HEK293T (cell line): Measurements from ENCODE around the gene ADGRA3.

Experiments used
- BHLHE40 ChIP-seq: fragments of 450-650 bp; IDR thresholded peaks from 2 replicates; pipeline ENCODE4 v1.6.1; 2016; ENCODE audit warnings: mild to moderate bottlenecking, moderate library complexity, borderline replicate concordance
- FOXA1 ChIP-seq: fragments of 450-650 bp; IDR thresholded peaks from 2 replicates; pipeline ENCODE4 v1.6.1; 2016; ENCODE audit warnings: mild to moderate bottlenecking
- FOXK2 ChIP-seq: fragments of 450-650 bp; IDR thresholded peaks from 2 replicates; pipeline ENCODE4 v1.6.1; 2016; ENCODE audit warnings: mild to moderate bottlenecking
- SP1 ChIP-seq: fragments of 450-650 bp; IDR thresholded peaks from 2 replicates; pipeline ENCODE4 v1.6.1; 2017
- SUZ12 ChIP-seq: fragments of 450-650 bp; IDR thresholded peaks from 2 replicates; pipeline ENCODE4 v1.6.1; 2016; ENCODE audit warnings: mild to moderate bottlenecking
- TARDBP ChIP-seq: fragments of 450-650 bp; IDR thresholded peaks from 2 replicates; pipeline ENCODE4 v1.6.1; 2016
- ZNF384 ChIP-seq: fragments of 450-650 bp; IDR thresholded peaks from 2 replicates; pipeline ENCODE4 v1.6.1; 2016
- TF ChIP-seq, protein P1 (sequence below): fragments of 450-650 bp; IDR thresholded peaks from 2 replicates; pipeline ENCODE4 v1.6.1; 2016

DNA sequence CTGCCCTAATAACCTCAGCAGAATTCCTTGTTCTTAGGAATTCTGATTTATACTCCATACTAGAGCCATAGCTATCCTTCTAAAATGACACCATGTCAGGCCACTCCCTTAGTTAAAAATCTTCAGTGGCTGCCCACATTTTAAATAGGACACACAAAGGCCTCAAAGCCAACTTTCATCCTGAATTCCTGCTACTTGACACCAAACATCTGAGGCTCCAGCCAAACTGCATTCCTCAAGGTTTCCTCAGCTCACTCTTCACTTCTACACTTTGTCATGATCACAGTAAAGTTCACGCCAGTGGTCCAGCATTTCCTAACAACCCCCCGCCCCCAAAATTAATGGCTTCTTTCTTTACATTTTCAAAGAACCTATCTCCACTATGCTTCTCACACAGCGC, 124.3 kb downstream of the ADGRA3 start:
- TF ChIP-seq ZNF384 = no peak
- no peak for TF ChIP-seq FOXK2
- TF ChIP-seq TARDBP = no peak
- TF ChIP-seq FOXA1 = no peak
- TF ChIP-seq, protein P1, sequence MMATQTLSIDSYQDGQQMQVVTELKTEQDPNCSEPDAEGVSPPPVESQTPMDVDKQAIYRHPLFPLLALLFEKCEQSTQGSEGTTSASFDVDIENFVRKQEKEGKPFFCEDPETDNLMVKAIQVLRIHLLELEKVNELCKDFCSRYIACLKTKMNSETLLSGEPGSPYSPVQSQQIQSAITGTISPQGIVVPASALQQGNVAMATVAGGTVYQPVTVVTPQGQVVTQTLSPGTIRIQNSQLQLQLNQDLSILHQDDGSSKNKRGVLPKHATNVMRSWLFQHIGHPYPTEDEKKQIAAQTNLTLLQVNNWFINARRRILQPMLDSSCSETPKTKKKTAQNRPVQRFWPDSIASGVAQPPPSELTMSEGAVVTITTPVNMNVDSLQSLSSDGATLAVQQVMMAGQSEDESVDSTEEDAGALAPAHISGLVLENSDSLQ = no peak
- TF ChIP-seq SUZ12 = no peak
- TF ChIP-seq BHLHE40 = no peak
- no peak for TF ChIP-seq SP1
